ENCODE results near the gene IFNA13.

IFNA13 gene

DNA sequence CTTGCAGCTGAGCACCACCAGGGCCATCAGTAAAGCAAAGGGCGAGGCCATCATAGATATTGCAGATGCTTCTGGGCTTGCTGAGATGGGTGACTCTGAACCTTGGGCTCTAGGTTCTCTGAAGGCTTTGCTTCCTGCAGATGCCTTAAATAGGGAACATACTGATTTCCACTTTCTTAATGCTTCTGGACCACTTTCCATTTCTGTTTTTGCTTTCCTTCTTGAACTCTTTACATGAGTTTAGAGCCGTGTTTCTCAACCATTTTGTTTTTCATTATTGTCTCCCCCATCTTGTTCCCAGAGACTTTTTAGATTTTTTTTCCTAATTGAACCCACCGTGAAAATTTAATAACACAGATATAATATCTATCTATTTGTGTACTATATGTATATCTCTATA is at the start of gene IFNA13:
Gene IFNA13 (minus strand): TSS at position 101 of the 400 bp plus-strand sequence. CDS start 47 bp downstream, at position 54.
- no peak within 1 kb of the TSS for H3K9ac ChIP-seq
- H3K79me2 ChIP-seq (ENCODE audit: insufficient read depth, low read depth): no peaks in the 10 kb centered on the region
- no peak within 1 kb of the TSS for H3K4me3 ChIP-seq (IDR thresholded peaks at IDR 0.05; ENCODE audit: insufficient read depth, low read depth, low read length)
- H2AFZ ChIP-seq (ENCODE audit: low read depth): no peak within 1 kb of the TSS
- no peak within 1 kb of the TSS for H3K4me2 ChIP-seq
- no peaks in the 10 kb centered on the region for H3K4me1 ChIP-seq (ENCODE audit: low read depth, poor library complexity, severe bottlenecking)
- TF ChIP-seq, protein P1, sequence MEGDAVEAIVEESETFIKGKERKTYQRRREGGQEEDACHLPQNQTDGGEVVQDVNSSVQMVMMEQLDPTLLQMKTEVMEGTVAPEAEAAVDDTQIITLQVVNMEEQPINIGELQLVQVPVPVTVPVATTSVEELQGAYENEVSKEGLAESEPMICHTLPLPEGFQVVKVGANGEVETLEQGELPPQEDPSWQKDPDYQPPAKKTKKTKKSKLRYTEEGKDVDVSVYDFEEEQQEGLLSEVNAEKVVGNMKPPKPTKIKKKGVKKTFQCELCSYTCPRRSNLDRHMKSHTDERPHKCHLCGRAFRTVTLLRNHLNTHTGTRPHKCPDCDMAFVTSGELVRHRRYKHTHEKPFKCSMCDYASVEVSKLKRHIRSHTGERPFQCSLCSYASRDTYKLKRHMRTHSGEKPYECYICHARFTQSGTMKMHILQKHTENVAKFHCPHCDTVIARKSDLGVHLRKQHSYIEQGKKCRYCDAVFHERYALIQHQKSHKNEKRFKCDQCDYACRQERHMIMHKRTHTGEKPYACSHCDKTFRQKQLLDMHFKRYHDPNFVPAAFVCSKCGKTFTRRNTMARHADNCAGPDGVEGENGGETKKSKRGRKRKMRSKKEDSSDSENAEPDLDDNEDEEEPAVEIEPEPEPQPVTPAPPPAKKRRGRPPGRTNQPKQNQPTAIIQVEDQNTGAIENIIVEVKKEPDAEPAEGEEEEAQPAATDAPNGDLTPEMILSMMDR (conservative IDR thresholded peaks at IDR 0.05; ENCODE audit: low read depth, low read length): no peak
- H3K27me3 ChIP-seq (ENCODE audit: insufficient read depth, low read depth): no peaks in the 10 kb centered on the region
- H3K27ac ChIP-seq: no peak within 1 kb of the TSS
- H4K20me1 ChIP-seq (ENCODE audit: insufficient read depth): no peaks in the 10 kb centered on the region
- no peaks in the 10 kb centered on the region for H3K36me3 ChIP-seq (ENCODE audit: insufficient read depth)

DNA sequence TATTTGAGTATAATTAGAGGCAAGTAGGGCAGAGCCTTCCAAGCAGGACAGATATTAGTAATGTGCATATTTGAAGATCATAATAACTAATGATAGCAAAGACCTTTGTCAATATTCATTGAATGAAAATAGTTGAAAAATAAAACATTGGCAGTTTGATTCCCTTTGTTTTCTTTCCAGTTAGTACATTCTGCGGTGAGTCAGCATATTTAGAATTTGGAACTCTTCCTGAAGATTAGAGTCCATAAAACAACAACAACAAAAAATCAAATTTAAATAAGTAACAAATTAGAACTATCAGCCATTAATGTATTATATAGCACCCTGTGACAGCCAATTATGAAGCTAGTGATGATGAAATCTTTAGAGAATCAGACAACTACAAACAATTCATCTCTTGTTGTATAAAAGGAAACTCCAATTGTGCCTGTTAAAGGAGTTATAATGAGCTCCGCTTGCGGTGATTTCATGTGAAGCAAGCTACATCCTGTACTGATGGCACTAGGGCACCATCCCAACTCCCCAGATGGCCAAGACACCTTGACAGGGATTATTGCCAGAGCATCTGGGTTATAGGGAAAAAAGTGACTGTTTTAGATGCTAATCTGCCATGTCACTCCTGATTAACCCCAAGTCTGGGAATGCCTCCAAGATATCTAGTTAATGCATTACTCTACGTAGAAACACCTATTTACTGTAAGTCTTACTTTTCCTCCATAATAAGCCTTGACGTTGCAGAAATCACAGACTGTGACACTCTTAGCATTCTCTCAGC is 47.8 kb upstream of the IFNA13 start:
- TF ChIP-seq, protein P1 (conservative IDR thresholded peaks at IDR 0.05; ENCODE audit: low read depth, low read length): no peak
- Histone ChIP-seq H3K36me3 (ENCODE audit: insufficient read depth) (no peaks in the 10 kb centered on the region), H2AFZ (ENCODE audit: low read depth) (no peak overlapping the region), H3K9ac (no peak overlapping the region), H3K27me3 (ENCODE audit: insufficient read depth, low read depth) (no peaks in the 10 kb centered on the region), H3K27ac (no peak overlapping the region), H3K79me2 (ENCODE audit: insufficient read depth, low read depth) (no peaks in the 10 kb centered on the region), H3K4me3 (IDR thresholded peaks at IDR 0.05; ENCODE audit: insufficient read depth, low read depth, low read length) (no peak overlapping the region), H3K4me2 (no peak overlapping the region), H3K4me1 (ENCODE audit: low read depth, poor library complexity, severe bottlenecking) (no peaks in the 10 kb centered on the region), H4K20me1 (ENCODE audit: insufficient read depth) (no peaks in the 10 kb centered on the region)

DNA sequence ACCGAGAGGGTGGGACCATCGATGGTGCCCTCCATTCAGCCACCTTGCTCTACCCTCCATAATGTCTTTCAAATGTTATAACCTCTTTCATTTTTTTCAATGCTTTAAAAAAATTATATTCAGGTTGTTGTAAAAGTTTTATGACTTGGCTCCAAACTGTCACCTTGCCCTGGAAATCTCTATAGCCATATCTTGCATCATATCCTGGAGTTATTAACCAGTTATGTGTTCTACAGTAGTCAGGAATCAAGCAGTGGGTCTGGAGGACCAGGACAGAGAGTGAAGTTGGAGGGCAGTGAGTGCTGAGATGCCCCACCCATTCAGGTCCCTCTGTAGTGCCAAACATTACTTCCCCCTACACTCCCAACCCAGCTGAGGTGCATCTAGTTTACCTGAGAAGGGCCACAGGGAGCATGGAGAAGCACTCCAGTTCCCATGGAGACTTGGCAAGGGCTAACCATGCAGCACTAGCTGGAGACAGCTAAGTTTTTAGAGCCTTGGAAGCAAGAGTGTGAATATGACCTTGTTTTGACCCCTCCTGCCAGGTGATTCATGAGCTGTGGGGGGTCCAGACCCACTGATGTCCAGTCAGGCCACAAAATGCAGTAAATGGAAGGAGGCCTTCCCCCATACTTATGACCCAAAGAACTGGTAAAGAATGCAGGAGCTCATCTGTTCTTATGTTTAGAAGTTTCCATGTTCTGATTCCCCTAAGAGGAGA is 46.5 kb upstream of the IFNA13 start:
- no peak overlapping the region for H3K4me2 ChIP-seq
- TF ChIP-seq, protein P1 (conservative IDR thresholded peaks at IDR 0.05; ENCODE audit: low read depth, low read length): no peak

DNA sequence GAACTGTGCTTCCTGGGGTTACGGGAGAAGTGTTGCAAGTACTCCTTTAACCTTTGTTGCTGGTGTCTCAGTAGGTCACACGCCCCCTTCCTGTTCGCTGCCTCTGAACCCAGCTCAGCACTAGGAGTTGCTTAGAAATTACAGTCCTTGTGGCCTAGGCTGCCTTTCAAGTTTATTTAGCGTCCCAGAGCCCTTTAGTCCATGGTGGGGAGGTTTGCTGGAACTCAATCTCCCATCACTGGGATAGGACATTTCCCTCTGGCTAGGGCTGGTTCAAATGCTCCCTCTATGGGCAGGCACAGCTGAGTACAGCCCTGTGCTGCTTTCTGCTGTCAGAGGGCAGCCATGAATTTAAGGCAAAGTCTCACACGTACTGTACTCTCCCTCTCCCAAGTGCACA is 45.8 kb upstream of the IFNA13 start:
- H3K9ac ChIP-seq: no peak overlapping the region
- H3K36me3 ChIP-seq (ENCODE audit: insufficient read depth): no peaks in the 10 kb centered on the region
- no peaks in the 10 kb centered on the region for H3K79me2 ChIP-seq (ENCODE audit: insufficient read depth, low read depth)
- H4K20me1 ChIP-seq (ENCODE audit: insufficient read depth): no peaks in the 10 kb centered on the region
- no peak overlapping the region for H3K4me2 ChIP-seq
- H3K27ac ChIP-seq: no peak overlapping the region
- no peak overlapping the region for H3K4me3 ChIP-seq (IDR thresholded peaks at IDR 0.05; ENCODE audit: insufficient read depth, low read depth, low read length)
- TF ChIP-seq, protein P1 (conservative IDR thresholded peaks at IDR 0.05; ENCODE audit: low read depth, low read length): peak; percentile 13; the same call in 1 of the 2 replicates
- no peaks in the 10 kb centered on the region for H3K4me1 ChIP-seq (ENCODE audit: low read depth, poor library complexity, severe bottlenecking)
- no peaks in the 10 kb centered on the region for H3K27me3 ChIP-seq (ENCODE audit: insufficient read depth, low read depth)
- no peak overlapping the region for H2AFZ ChIP-seq (ENCODE audit: low read depth)

More for the DNA sequence above, 46.5 kb upstream of the IFNA13 start:
- Histone ChIP-seq H3K4me3 (IDR thresholded peaks at IDR 0.05; ENCODE audit: insufficient read depth, low read depth, low read length) (no peak overlapping the region), H4K20me1 (ENCODE audit: insufficient read depth) (no peaks in the 10 kb centered on the region), H2AFZ (ENCODE audit: low read depth) (no peak overlapping the region), H3K4me1 (ENCODE audit: low read depth, poor library complexity, severe bottlenecking) (no peaks in the 10 kb centered on the region), H3K27me3 (ENCODE audit: insufficient read depth, low read depth) (no peaks in the 10 kb centered on the region), H3K27ac (no peak overlapping the region), H3K36me3 (ENCODE audit: insufficient read depth) (no peaks in the 10 kb centered on the region), H3K79me2 (ENCODE audit: insufficient read depth, low read depth) (no peaks in the 10 kb centered on the region), H3K9ac (no peak overlapping the region)

All from KMS-11 (cell line).